Measurements from ENCODE around the gene MBNL2. TPM values are rescaled to one million over a fixed set of nuclear protein-coding genes. Genes with fewer than 3 reads are reported as not detected.

Gene MBNL2
- total RNA-seq, 2 donors from 2014 or later, result 59.6 to 67.7 TPM

- Histone ChIP-seq H3K4me1 (ENCODE audit: control insufficient read depth in 1 of 2, low read depth in 2 of 2) (peaks cover 11 to 40% of the 10 kb centered on the region in 2 donors), H3K36me3 (peaks cover 3% of the 10 kb centered on the region), H3K27me3 (replicated peaks; ENCODE audit: insufficient read depth) (no peaks in the 10 kb centered on the region), H3K27ac (no peak overlapping the region), H3K9me3 (no peaks in the 10 kb centered on the region), H3K4me3 (no peak overlapping the region)
- no peak for ATAC-seq (ENCODE audit: insufficient number of reproducible peaks, low FRiP score, low read depth)
- TF ChIP-seq CTCF (IDR thresholded peaks at IDR 0.05), result no peak
- DNase-seq (ENCODE audit: low spot score), result no peak
Measured at GRCh38 chr13:97354808-97355207, 132.7 kb downstream of the MBNL2 start.

GRCh38 chr13:97356592-97356991, 134.5 kb downstream of the MBNL2 start:
- no peak for TF ChIP-seq CTCF (IDR thresholded peaks at IDR 0.05)
- DNase-seq (ENCODE audit: low spot score), result no peak
- Histone ChIP-seq H3K27ac (no peak overlapping the region), H3K9me3 (no peaks in the 10 kb centered on the region), H3K27me3 (replicated peaks; ENCODE audit: insufficient read depth) (no peaks in the 10 kb centered on the region), H3K36me3 (no peaks in the 10 kb centered on the region), H3K4me1 (ENCODE audit: control insufficient read depth in 1 of 2, low read depth in 2 of 2) (peaks cover 11 to 40% of the 10 kb centered on the region in 2 donors), H3K4me3 (no peak overlapping the region)
- no peak for ATAC-seq (ENCODE audit: insufficient number of reproducible peaks, low FRiP score, low read depth)

- DNase-seq (ENCODE audit: low spot score) (no peak), ATAC-seq (ENCODE audit: insufficient number of reproducible peaks, low FRiP score, low read depth) (peak; percentile 81)
- peaks cover 8 to 23% of the 10 kb centered on the region in 2 donors for H3K4me1 ChIP-seq (ENCODE audit: control insufficient read depth in 1 of 2, low read depth in 2 of 2)
- no peak overlapping the region for H3K27ac ChIP-seq
- no peak overlapping the region for H3K4me3 ChIP-seq
- no peaks in the 10 kb centered on the region for H3K36me3 ChIP-seq
- H3K27me3 ChIP-seq (replicated peaks; ENCODE audit: insufficient read depth), result no peaks in the 10 kb centered on the region
- TF ChIP-seq CTCF (IDR thresholded peaks at IDR 0.05), result peak; percentile 83
- no peaks in the 10 kb centered on the region for H3K9me3 ChIP-seq
Measured at GRCh38 chr13:97359181-97360057, 137.3 kb downstream of the MBNL2 start.

- TF ChIP-seq CTCF (IDR thresholded peaks at IDR 0.05), result no peak
- Histone ChIP-seq H3K9me3 (no peaks in the 10 kb centered on the region), H3K36me3 (peaks cover 3% of the 10 kb centered on the region), H3K27ac (no peak overlapping the region), H3K4me3 (no peak overlapping the region), H3K27me3 (replicated peaks; ENCODE audit: insufficient read depth) (no peaks in the 10 kb centered on the region), H3K4me1 (ENCODE audit: control insufficient read depth in 1 of 2, low read depth in 2 of 2) (peaks cover 3 to 14% of the 10 kb centered on the region in 2 donors)
- DNase-seq (ENCODE audit: low spot score) (no peak), ATAC-seq (ENCODE audit: insufficient number of reproducible peaks, low FRiP score, low read depth) (no peak)
Measured at GRCh38 chr13:97360610-97361009, 138.5 kb downstream of the MBNL2 start.

- peaks cover 6 to 7% of the 10 kb centered on the region in 2 donors for H3K4me1 ChIP-seq (ENCODE audit: control insufficient read depth in 1 of 2, low read depth in 2 of 2)
- H3K27ac ChIP-seq, result no peak overlapping the region
- H3K27me3 ChIP-seq (replicated peaks; ENCODE audit: insufficient read depth), result no peaks in the 10 kb centered on the region
- DNase-seq (ENCODE audit: low spot score) (no peak), ATAC-seq (ENCODE audit: insufficient number of reproducible peaks, low FRiP score, low read depth) (no peak)
- H3K9me3 ChIP-seq, result no peaks in the 10 kb centered on the region
- peaks cover 3% of the 10 kb centered on the region for H3K36me3 ChIP-seq
- no peak for TF ChIP-seq CTCF (IDR thresholded peaks at IDR 0.05)
- no peak overlapping the region for H3K4me3 ChIP-seq
Measured at GRCh38 chr13:97364031-97364430, 141.9 kb downstream of the MBNL2 start.
